KMS-11 (cell line): Measurements from ENCODE around the gene TOM1L1.

ENCODE experiments used
- H2AFZ ChIP-seq: fragments of 200-600 bp; sonication (generic); 2 replicates; pipeline ENCODE4 v1.6.1; 2016; ENCODE audit warnings: antibody characterized with exemption, mixed run types, low read depth
- H3K27ac ChIP-seq: fragments of 200-600 bp; sonication (generic); 2 replicates; pipeline ENCODE4 v1.6.1; 2016; ENCODE audit warnings: mild to moderate bottlenecking, mixed run types
- H3K27me3 ChIP-seq: fragments of 200-600 bp; sonication (generic); 2 replicates; pipeline ENCODE4 v1.6.1; 2017; ENCODE audit warnings: mild to moderate bottlenecking, low read depth, mixed run types, moderate library complexity; ENCODE audit not compliant: insufficient read depth
- H3K36me3 ChIP-seq: fragments of 200-600 bp; sonication (generic); 2 replicates; pipeline ENCODE4 v1.6.1; 2017; ENCODE audit warnings: mild to moderate bottlenecking, mixed run types; ENCODE audit not compliant: insufficient read depth
- H3K4me1 ChIP-seq: fragments of 200-600 bp; sonication (generic); 2 replicates; pipeline ENCODE4 v1.6.1; 2016; ENCODE audit warnings: mild to moderate bottlenecking, low read depth, mixed run types; ENCODE audit not compliant: poor library complexity, severe bottlenecking
- H3K4me2 ChIP-seq: fragments of 200-600 bp; sonication (generic); 2 replicates; pipeline ENCODE4 v1.7.0; 2016; ENCODE audit warnings: mild to moderate bottlenecking, mixed run types
- H3K4me3 ChIP-seq: fragments of 200-600 bp; sonication (generic); IDR thresholded peaks from 2 replicates; pipeline ENCODE4 v1.6.1; 2017; ENCODE audit warnings: low read depth, low read length, mixed read lengths; ENCODE audit not compliant: insufficient read depth
- H3K79me2 ChIP-seq: fragments of 200-600 bp; sonication (generic); 2 replicates; pipeline ENCODE4 v1.6.1; 2016; ENCODE audit warnings: low read depth, mixed run types; ENCODE audit not compliant: insufficient read depth
- H3K9ac ChIP-seq: fragments of 200-600 bp; sonication (generic); 2 replicates; pipeline ENCODE4 v1.6.1; 2016; ENCODE audit warnings: mild to moderate bottlenecking, mixed run types
- H4K20me1 ChIP-seq: fragments of 200-600 bp; sonication (generic); 2 replicates; pipeline ENCODE4 v1.6.1; 2016; ENCODE audit warnings: mild to moderate bottlenecking, mixed run types; ENCODE audit not compliant: insufficient read depth
- TF ChIP-seq, protein P1 (sequence below): fragments of 200-600 bp; sonication (generic); conservative IDR thresholded peaks from 2 replicates; pipeline ENCODE4 v1.6.1; 2017; ENCODE audit warnings: low read depth, mild to moderate bottlenecking, antibody characterized with exemption, low read length, moderate library complexity, mixed read lengths

The TOM1L1 gene

DNA sequence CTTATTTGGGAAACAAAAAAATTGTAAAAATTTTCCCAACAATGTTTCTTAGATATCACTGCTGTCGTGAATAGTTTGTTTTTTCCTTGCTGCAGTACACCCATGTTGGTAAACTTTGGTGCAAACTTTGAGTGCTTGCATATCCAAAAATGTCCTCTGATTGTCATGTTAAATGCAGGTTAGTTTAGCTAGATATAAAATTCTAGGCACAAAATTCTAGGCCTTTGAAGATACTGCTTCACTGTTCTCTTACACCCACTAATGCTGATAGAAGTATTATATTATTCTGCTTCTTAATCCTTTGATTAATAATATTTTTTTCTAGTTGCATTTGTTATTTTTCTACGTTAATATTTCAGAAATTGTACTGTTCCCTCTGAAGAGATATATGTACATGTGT is 16.1 kb downstream of the TOM1L1 start:
- Histone ChIP-seq H4K20me1 (no peaks in the 10 kb centered on the region), H2AFZ (no peak overlapping the region), H3K4me1 (no peaks in the 10 kb centered on the region), H3K27ac (no peak overlapping the region), H3K4me3 (no peak overlapping the region), H3K79me2 (no peaks in the 10 kb centered on the region), H3K4me2 (no peak overlapping the region), H3K9ac (no peak overlapping the region), H3K36me3 (no peaks in the 10 kb centered on the region), H3K27me3 (no peaks in the 10 kb centered on the region)
- TF ChIP-seq, protein P1, sequence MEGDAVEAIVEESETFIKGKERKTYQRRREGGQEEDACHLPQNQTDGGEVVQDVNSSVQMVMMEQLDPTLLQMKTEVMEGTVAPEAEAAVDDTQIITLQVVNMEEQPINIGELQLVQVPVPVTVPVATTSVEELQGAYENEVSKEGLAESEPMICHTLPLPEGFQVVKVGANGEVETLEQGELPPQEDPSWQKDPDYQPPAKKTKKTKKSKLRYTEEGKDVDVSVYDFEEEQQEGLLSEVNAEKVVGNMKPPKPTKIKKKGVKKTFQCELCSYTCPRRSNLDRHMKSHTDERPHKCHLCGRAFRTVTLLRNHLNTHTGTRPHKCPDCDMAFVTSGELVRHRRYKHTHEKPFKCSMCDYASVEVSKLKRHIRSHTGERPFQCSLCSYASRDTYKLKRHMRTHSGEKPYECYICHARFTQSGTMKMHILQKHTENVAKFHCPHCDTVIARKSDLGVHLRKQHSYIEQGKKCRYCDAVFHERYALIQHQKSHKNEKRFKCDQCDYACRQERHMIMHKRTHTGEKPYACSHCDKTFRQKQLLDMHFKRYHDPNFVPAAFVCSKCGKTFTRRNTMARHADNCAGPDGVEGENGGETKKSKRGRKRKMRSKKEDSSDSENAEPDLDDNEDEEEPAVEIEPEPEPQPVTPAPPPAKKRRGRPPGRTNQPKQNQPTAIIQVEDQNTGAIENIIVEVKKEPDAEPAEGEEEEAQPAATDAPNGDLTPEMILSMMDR = no peak

GRCh38 chr17:54919425-54919824 is 18.8 kb downstream of the TOM1L1 start:
- Histone ChIP-seq H3K4me1 (no peaks in the 10 kb centered on the region), H3K27me3 (no peaks in the 10 kb centered on the region), H2AFZ (no peak overlapping the region), H3K79me2 (no peaks in the 10 kb centered on the region), H3K4me2 (no peak overlapping the region), H3K27ac (no peak overlapping the region), H3K36me3 (no peaks in the 10 kb centered on the region), H3K9ac (no peak overlapping the region), H3K4me3 (no peak overlapping the region), H4K20me1 (no peaks in the 10 kb centered on the region)
- TF ChIP-seq, protein P1 = no peak

- Histone ChIP-seq H3K9ac (no peak overlapping the region), H3K4me3 (no peak overlapping the region), H4K20me1 (no peaks in the 10 kb centered on the region), H3K79me2 (no peaks in the 10 kb centered on the region), H3K4me1 (no peaks in the 10 kb centered on the region), H3K4me2 (no peak overlapping the region), H3K27ac (no peak overlapping the region), H3K27me3 (no peaks in the 10 kb centered on the region), H3K36me3 (no peaks in the 10 kb centered on the region), H2AFZ (no peak overlapping the region)
- TF ChIP-seq, protein P1 = no peak
These were observed 20.2 kb downstream of the TOM1L1 start for GRCh38 chr17:54920819-54921218.

GRCh38 chr17:54924405-54924804 is 23.8 kb downstream of the TOM1L1 start:
- H3K79me2 ChIP-seq = no peaks in the 10 kb centered on the region
- TF ChIP-seq, protein P1 = no peak
- no peak overlapping the region for H2AFZ ChIP-seq
- no peak overlapping the region for H3K4me3 ChIP-seq
- no peak overlapping the region for H3K4me2 ChIP-seq
- H3K4me1 ChIP-seq = no peaks in the 10 kb centered on the region
- no peak overlapping the region for H3K9ac ChIP-seq
- H3K36me3 ChIP-seq = no peaks in the 10 kb centered on the region
- H3K27ac ChIP-seq = no peak overlapping the region
- H4K20me1 ChIP-seq = no peaks in the 10 kb centered on the region
- H3K27me3 ChIP-seq = no peaks in the 10 kb centered on the region
